HepG2 (cell line): Measurements from ENCODE around the gene WWP2. TPM values are rescaled to one million over a fixed set of nuclear protein-coding genes. Genes with fewer than 3 reads are reported as not detected.

Source experiments
- ARNT2 ChIP-seq: sonication (generic); formaldehyde crosslinking; IDR thresholded peaks from 2 replicates; pipeline ENCODE4 v1.8.0; 2022; ENCODE audit warnings: mild to moderate bottlenecking, low read depth, missing genetic modification reagents, moderate library complexity
- ARNTL ChIP-seq: sonication (generic); formaldehyde crosslinking; IDR thresholded peaks from 2 replicates; pipeline ENCODE4 v1.4.0; 2020; ENCODE audit warnings: mild to moderate bottlenecking, missing genetic modification reagents
- CREM ChIP-seq, 2 experiments: sonication (generic) in 1 of 2; formaldehyde crosslinking in 1 of 2; IDR thresholded peaks; 2 replicates each; pipeline versions ENCODE4 v1.4.0 to v1.6.1; 2016 to 2020; ENCODE audit warnings: antibody characterized with exemption in 1 of 2, mild to moderate bottlenecking in 1 of 2, missing genetic modification reagents in 1 of 2
- FOXO4 ChIP-seq: sonication (generic); formaldehyde crosslinking; conservative IDR thresholded peaks from 2 replicates; pipeline ENCODE4 v1.8.1; 2023; ENCODE audit warnings: missing genetic modification reagents
- GABPA ChIP-seq, 2 experiments: IDR thresholded peaks; 2 replicates each; pipeline ENCODE4 v1.6.1; 2011 to 2016; ENCODE audit warnings: low read depth in 2 of 2, low read length in 1 of 2, missing biosample characterization in 1 of 2, missing genetic modification characterization in 1 of 2
- HNF1B ChIP-seq: sonication (generic); formaldehyde crosslinking; IDR thresholded peaks from 2 replicates; pipeline ENCODE4 v1.5.1; 2020; ENCODE audit warnings: mild to moderate bottlenecking, moderate library complexity, missing genetic modification reagents
- ISL2 ChIP-seq: sonication (generic); formaldehyde crosslinking; IDR thresholded peaks from 2 replicates; pipeline ENCODE4 v1.5.0; 2020; ENCODE audit warnings: missing genetic modification reagents
- MED1 ChIP-seq: sonication (generic); formaldehyde crosslinking; IDR thresholded peaks from 2 replicates; pipeline ENCODE4 v1.4.0; 2020; ENCODE audit warnings: missing genetic modification reagents
- MXD4 ChIP-seq: IDR thresholded peaks from 2 replicates; pipeline ENCODE4 v1.6.1; 2016; ENCODE audit warnings: mild to moderate bottlenecking, missing biosample characterization, missing genetic modification reagents
- NCOA2 ChIP-seq: sonication (generic); formaldehyde crosslinking; IDR thresholded peaks from 2 replicates; pipeline ENCODE4 v1.8.0; 2022; ENCODE audit warnings: inconsistent platforms
- NR2F2 ChIP-seq: IDR thresholded peaks from 2 replicates; pipeline ENCODE4 v1.6.1; 2012; ENCODE audit warnings: low read depth, inconsistent platforms, borderline replicate concordance
- SAFB2 ChIP-seq: sonication (generic); formaldehyde crosslinking; IDR thresholded peaks from 2 replicates; pipeline ENCODE4 v1.5.1; 2020; ENCODE audit warnings: missing genetic modification reagents, low read depth, mild to moderate bottlenecking, borderline replicate concordance
- SALL2 ChIP-seq: sonication (generic); formaldehyde crosslinking; IDR thresholded peaks from 2 replicates; pipeline ENCODE4 v1.8.1; 2023; ENCODE audit warnings: mild to moderate bottlenecking, missing genetic modification reagents, inconsistent platforms
- SETDB1 ChIP-seq: sonication (generic); formaldehyde crosslinking; IDR thresholded peaks from 2 replicates; pipeline ENCODE4 v1.5.1; 2020; ENCODE audit warnings: missing genetic modification reagents, mild to moderate bottlenecking, borderline replicate concordance
- SRSF9 ChIP-seq: fragments of 200-400 bp; formaldehyde crosslinking; IDR thresholded peaks from 2 replicates; pipeline ENCODE4 v1.6.1; 2018; ENCODE audit warnings: borderline replicate concordance, mild to moderate bottlenecking, low read depth, low read length; ENCODE audit not compliant: insufficient read depth, poor library complexity, severe bottlenecking
- TEAD3 ChIP-seq: optimal IDR thresholded peaks from 2 replicates; pipeline ENCODE3; 2016; ENCODE audit warnings: borderline replicate concordance
- TFE3 ChIP-seq: IDR thresholded peaks from 2 replicates; pipeline ENCODE4 v1.6.1; 2016
- ZBTB38 ChIP-seq: sonication (generic); formaldehyde crosslinking; IDR thresholded peaks from 2 replicates; pipeline ENCODE4 v1.5.1; 2020; ENCODE audit warnings: mild to moderate bottlenecking, missing genetic modification reagents
- ZFP41 ChIP-seq: sonication (generic); formaldehyde crosslinking; IDR thresholded peaks from 2 replicates; pipeline ENCODE4 v1.4.0; 2020; ENCODE audit warnings: mild to moderate bottlenecking, missing genetic modification reagents, borderline replicate concordance
- ZFY ChIP-seq: sonication (generic); formaldehyde crosslinking; IDR thresholded peaks from 2 replicates; pipeline ENCODE4 v1.4.0; 2020; ENCODE audit warnings: missing genetic modification reagents
- ZNF34 ChIP-seq: sonication (generic); formaldehyde crosslinking; IDR thresholded peaks from 2 replicates; pipeline ENCODE4 v1.4.0; 2020; ENCODE audit warnings: mild to moderate bottlenecking, missing genetic modification reagents, borderline replicate concordance
- ZSCAN12 ChIP-seq: sonication (generic); formaldehyde crosslinking; IDR thresholded peaks from 2 replicates; pipeline ENCODE4 v1.9.0; 2021; ENCODE audit warnings: mild to moderate bottlenecking, missing genetic modification reagents
- polyA plus RNA-seq, 8 experiments: library from polyadenylated mRNA; depleted of rRNA in 3 of 8; stranded (reverse) in 7 of 8; unstranded in 1 of 8; fragments of >200 nt; fragmentation: Illumina TruSeq in 4 of 8; extraction: Trizol in 4 of 8; gene quantifications; 2 replicates each; pipeline versions ENCODE4 v1.2.1 to v1.2.3, GENCODE V29; 2011 to 2016; ENCODE audit warnings: low read depth in 4 of 8, missing spikeins in 1 of 8, mixed read lengths in 1 of 8; ENCODE audit not compliant: insufficient read depth in 1 of 8
- total RNA-seq, 5 experiments: library from RNA; depleted of rRNA; stranded (reverse); fragments of >200 nt; fragmentation: Illumina TruSeq; extraction: Trizol; gene quantifications; 2 replicates each; pipeline ENCODE4 v1.2.3, GENCODE V29; 2016; ENCODE audit warnings: low read depth in 1 of 5
- TF ChIP-seq, protein P1 (sequence below): sonication (generic); IDR thresholded peaks from 2 replicates; pipeline ENCODE4 v1.6.1; 2016; ENCODE audit warnings: low read depth, borderline replicate concordance
- TF ChIP-seq, protein P2 (sequence below): IDR thresholded peaks from 2 replicates; pipeline ENCODE4 v1.6.1; 2012; ENCODE audit warnings: inconsistent platforms

The WWP2 gene
- total and polyA plus RNA-seq, 2 of the 13 experiments (the other 11 are each of a cell fraction or from before 2014, with no cell fraction given): 11.4 to 28.2 TPM

DNA sequence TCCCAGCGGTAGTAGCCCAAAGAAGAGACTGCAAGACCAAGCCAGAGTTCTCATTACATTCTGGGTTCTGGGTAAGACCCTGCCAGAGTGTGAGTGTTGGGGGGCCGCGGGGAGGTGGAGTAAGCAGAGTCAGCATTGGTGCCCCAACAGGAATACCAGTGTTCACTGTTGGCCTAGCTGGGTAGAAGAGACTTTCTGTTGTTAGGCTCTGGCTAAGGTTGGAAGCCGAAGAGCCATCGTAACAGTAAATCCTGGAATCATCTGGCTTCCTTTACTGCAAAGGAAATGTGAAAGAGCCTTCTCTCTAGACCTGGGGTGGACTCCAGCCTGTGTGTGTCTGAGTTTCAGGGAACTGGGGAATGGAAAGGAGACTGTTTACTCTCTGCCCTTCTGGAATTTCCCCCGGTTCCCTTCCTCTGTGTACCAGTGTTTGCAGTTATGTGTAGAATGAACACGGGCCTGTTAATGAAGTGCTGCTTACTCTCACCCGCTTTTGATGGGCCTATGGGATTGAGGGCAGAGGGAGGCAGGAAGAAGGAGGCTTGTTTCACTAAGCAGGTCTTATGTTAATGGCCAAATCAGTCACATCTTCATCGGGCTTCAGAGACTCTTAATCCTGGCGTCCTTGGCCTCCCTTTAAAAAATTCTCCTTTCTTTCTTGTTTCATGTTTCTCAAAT, 68.5 kb downstream of the WWP2 start (continued):
- peak; percentile 86 for TF ChIP-seq ARNTL (CRISPR knock-in tag)
- TF ChIP-seq FOXO4 (CRISPR knock-in tag): no peak
- peak; percentile 97 for TF ChIP-seq TEAD3
- TF ChIP-seq NCOA2 (CRISPR knock-in tag): peak; percentile 59
- peak; percentile 81 for TF ChIP-seq ZFY (CRISPR knock-in tag)
- TF ChIP-seq ISL2 (CRISPR knock-in tag): peak; percentile 82
- peak; percentile 17; the same call in 1 of the 2 replicates for TF ChIP-seq SAFB2
- peak; percentile 59; the same call in 1 of the 2 replicates for TF ChIP-seq ZBTB38
- TF ChIP-seq ZNF34 (CRISPR knock-in tag): 0 out of 2 replicates have a peak, but pooled peaks have one; percentile 81
- no peak for TF ChIP-seq GABPA (IDR thresholded peaks at IDR 0.05; ENCODE audit: low read depth, low read length)
- peak; percentile 44; the same call in 1 of the 2 replicates for TF ChIP-seq GABPA (CRISPR knock-in tag; IDR thresholded peaks at IDR 0.05; ENCODE audit: low read depth)
- peak; percentile 52; the same call in 1 of the 2 replicates for TF ChIP-seq CREM (IDR thresholded peaks at IDR 0.05)
- TF ChIP-seq CREM (CRISPR knock-in tag; IDR thresholded peaks at IDR 0.05): no peak
- peak; percentile 98 for TF ChIP-seq HNF1B
- TF ChIP-seq NR2F2: peak; percentile 37; the same call in 1 of the 2 replicates
- no peak for TF ChIP-seq ZFP41 (CRISPR knock-in tag)
- peak; percentile 94 for TF ChIP-seq MED1
- TF ChIP-seq ZSCAN12 (CRISPR knock-in tag): no peak
- TF ChIP-seq SETDB1 (CRISPR knock-in tag): no peak
- TF ChIP-seq, protein P1, sequence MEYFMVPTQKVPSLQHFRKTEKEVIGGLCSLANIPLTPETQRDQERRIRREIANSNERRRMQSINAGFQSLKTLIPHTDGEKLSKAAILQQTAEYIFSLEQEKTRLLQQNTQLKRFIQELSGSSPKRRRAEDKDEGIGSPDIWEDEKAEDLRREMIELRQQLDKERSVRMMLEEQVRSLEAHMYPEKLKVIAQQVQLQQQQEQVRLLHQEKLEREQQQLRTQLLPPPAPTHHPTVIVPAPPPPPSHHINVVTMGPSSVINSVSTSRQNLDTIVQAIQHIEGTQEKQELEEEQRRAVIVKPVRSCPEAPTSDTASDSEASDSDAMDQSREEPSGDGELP: peak; percentile 57; the same call in 1 of the 2 replicates
- TF ChIP-seq ARNT2: peak; percentile 52; the same call in 1 of the 2 replicates
- 0 out of 2 replicates have a peak, but pooled peaks have one; percentile 43 for TF ChIP-seq SALL2 (CRISPR knock-in tag)
- peak; percentile 33; the same call in 1 of the 2 replicates for TF ChIP-seq MXD4 (CRISPR knock-in tag)
- TF ChIP-seq, protein P2, sequence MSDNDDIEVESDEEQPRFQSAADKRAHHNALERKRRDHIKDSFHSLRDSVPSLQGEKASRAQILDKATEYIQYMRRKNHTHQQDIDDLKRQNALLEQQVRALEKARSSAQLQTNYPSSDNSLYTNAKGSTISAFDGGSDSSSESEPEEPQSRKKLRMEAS: peak; percentile 34; the same call in 1 of the 2 replicates
- peak; percentile 51; the same call in 1 of the 2 replicates for TF ChIP-seq TFE3 (CRISPR knock-in tag)
- TF ChIP-seq SRSF9: no peak
